Amniotic epithelial cell (primary cell): Measurements from ENCODE around the gene HES5.
"Not testable (repeated sequence)": the region's sequence is repeated elsewhere in the genome, so short reads cannot be mapped to it uniquely, and the experiment has no call there.

ENCODE experiments used
- DNase-seq: peaks from one replicate; pipeline ENCODE4 v3.0.0-alpha.2; 2010; ENCODE audit warnings: low read depth

HES5 gene

GRCh38 chr1:2529784-2530512, at the start of gene HES5:
Gene HES5 (minus strand): TSS chr1:2530263. CDS start chr1:2530164, 99 bp downstream.
- DNase-seq, result no peak

- DNase-seq, result no peak
Observed at GRCh38 chr1:2578758-2579118, 48.7 kb upstream of the HES5 start.

GRCh38 chr1:2577565-2578075, 47.6 kb upstream of the HES5 start:
- not testable (repeated sequence) for DNase-seq

- DNase-seq, result no peak
Observed at GRCh38 chr1:2575801-2576663, 46.0 kb upstream of the HES5 start.

- DNase-seq, result no peak
Observed at GRCh38 chr1:2574350-2574749, 44.3 kb upstream of the HES5 start.

GRCh38 chr1:2573250-2573920, 43.3 kb upstream of the HES5 start:
- DNase-seq, result no peak

- DNase-seq, result no peak
Observed at GRCh38 chr1:2571348-2571747, 41.3 kb upstream of the HES5 start.

- no peak for DNase-seq
Observed at GRCh38 chr1:2570332-2570731, 40.3 kb upstream of the HES5 start.

- DNase-seq, result not testable (repeated sequence)
Observed at GRCh38 chr1:2569703-2570102, 39.6 kb upstream of the HES5 start.

- no peak for DNase-seq
Observed at GRCh38 chr1:2569060-2569459, 39.0 kb upstream of the HES5 start.

GRCh38 chr1:2568187-2568816, 38.2 kb upstream of the HES5 start:
- DNase-seq, result not testable (repeated sequence)

GRCh38 chr1:2567083-2567679, 37.1 kb upstream of the HES5 start:
- DNase-seq, result no peak

- DNase-seq, result no peak
Observed at GRCh38 chr1:2566101-2567045, 36.3 kb upstream of the HES5 start.

- no peak for DNase-seq
Observed at GRCh38 chr1:2564815-2565374, 34.8 kb upstream of the HES5 start.

GRCh38 chr1:2564006-2564814, 34.1 kb upstream of the HES5 start:
- no peak for DNase-seq

- no peak for DNase-seq
Observed at GRCh38 chr1:2563205-2563604, 33.1 kb upstream of the HES5 start.

GRCh38 chr1:2561898-2562895, 32.1 kb upstream of the HES5 start:
- no peak for DNase-seq

- no peak for DNase-seq
Observed at GRCh38 chr1:2561446-2561845, 31.4 kb upstream of the HES5 start.
